ENCODE measurements around the gene ATP13A5. TPM values are rescaled to one million over a fixed set of nuclear protein-coding genes. Genes with fewer than 3 reads are reported as not detected.

Gene ATP13A5
- total RNA-seq, 1 experiment from 2014 or later, result not detected

DNA sequence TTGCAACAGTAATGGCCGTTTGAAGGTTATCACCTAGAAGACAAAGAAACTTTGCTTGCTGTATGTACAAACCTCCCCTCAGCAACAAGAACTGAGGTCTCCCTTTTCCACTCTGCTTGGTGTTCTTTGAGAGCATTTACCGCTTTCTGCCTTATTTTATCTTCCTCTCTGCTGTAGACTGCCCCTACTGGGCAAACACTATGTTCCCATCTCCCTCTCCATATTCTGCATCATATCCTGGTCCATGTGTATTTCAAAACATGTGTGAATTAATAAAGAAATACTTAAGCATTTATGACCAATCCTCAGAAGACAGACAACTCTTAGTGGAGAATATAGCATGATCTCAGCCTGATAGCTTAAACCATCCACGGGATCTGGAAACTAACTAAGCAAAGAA is 64.4 kb downstream of the ATP13A5 start:
- H3K23ac ChIP-seq (ENCODE audit: insufficient read length, low read depth, low read length), result no peak overlapping the region
- H3K9me3 ChIP-seq (ENCODE audit: control insufficient read depth, low read depth, low read length), result no peaks in the 10 kb centered on the region
- H3K4me1 Mint-ChIP-seq, result peaks cover 5 to 10% of the 10 kb centered on the region in 2 experiments
- H3K27me3 ChIP-seq (ENCODE audit: insufficient read depth, low read length), result no peaks in the 10 kb centered on the region
- no peak overlapping the region for H2BK120ac ChIP-seq (ENCODE audit: low read depth, low read length, poor library complexity, severe bottlenecking)
- no peak overlapping the region for H2AK5ac ChIP-seq (ENCODE audit: insufficient read length, low read length)
- no peaks in the 10 kb centered on the region for H3K27me3 Mint-ChIP-seq (ENCODE audit: low read depth)
- H3K36me3 Mint-ChIP-seq (ENCODE audit: insufficient read depth in 1 of 3, low read depth in 3 of 3), result no peaks in the 10 kb centered on the region
- H2BK5ac ChIP-seq (ENCODE audit: insufficient read length, low read length), result no peak overlapping the region
- H4K91ac ChIP-seq (ENCODE audit: insufficient read length, low read depth, low read length), result no peak overlapping the region
- H3K4me3 Mint-ChIP-seq, result no peak overlapping the region
- H3K79me1 ChIP-seq (ENCODE audit: insufficient read depth, low read depth, low read length, poor library complexity, severe bottlenecking), result no peaks in the 10 kb centered on the region
- no CpG with 5 or more reads among the region's 3 CpGs for WGBS (ENCODE audit: extremely low coverage, insufficient read length, low lambda C conversion rate)
- no peak overlapping the region for H2BK15ac ChIP-seq (ENCODE audit: low read depth, low read length)
- no peak overlapping the region for H2BK20ac ChIP-seq (ENCODE audit: low read depth, low read length, poor library complexity, severe bottlenecking)
- no peak for DNase-seq
- no peak overlapping the region for H3K14ac ChIP-seq (ENCODE audit: insufficient read depth, low read length)
- no peak overlapping the region for H3K18ac ChIP-seq (ENCODE audit: insufficient read length, low read depth, low read length)
- no peak overlapping the region for H2AFZ ChIP-seq (ENCODE audit: low read length)
- H3K23me2 ChIP-seq (ENCODE audit: insufficient read length, low read depth, low read length, poor library complexity, severe bottlenecking), result no peaks in the 10 kb centered on the region
- no peaks in the 10 kb centered on the region for H3K79me2 ChIP-seq (ENCODE audit: insufficient read depth, low read length)
- TF ChIP-seq, protein P1, sequence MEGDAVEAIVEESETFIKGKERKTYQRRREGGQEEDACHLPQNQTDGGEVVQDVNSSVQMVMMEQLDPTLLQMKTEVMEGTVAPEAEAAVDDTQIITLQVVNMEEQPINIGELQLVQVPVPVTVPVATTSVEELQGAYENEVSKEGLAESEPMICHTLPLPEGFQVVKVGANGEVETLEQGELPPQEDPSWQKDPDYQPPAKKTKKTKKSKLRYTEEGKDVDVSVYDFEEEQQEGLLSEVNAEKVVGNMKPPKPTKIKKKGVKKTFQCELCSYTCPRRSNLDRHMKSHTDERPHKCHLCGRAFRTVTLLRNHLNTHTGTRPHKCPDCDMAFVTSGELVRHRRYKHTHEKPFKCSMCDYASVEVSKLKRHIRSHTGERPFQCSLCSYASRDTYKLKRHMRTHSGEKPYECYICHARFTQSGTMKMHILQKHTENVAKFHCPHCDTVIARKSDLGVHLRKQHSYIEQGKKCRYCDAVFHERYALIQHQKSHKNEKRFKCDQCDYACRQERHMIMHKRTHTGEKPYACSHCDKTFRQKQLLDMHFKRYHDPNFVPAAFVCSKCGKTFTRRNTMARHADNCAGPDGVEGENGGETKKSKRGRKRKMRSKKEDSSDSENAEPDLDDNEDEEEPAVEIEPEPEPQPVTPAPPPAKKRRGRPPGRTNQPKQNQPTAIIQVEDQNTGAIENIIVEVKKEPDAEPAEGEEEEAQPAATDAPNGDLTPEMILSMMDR (conservative IDR thresholded peaks at IDR 0.05), result peak; percentile 59
- H4K5ac ChIP-seq (ENCODE audit: insufficient read length, low read depth, low read length), result no peak overlapping the region
- peaks cover 2% of the 10 kb centered on the region; the same call in 1 of the 2 replicates for H3K4me1 ChIP-seq (ENCODE audit: insufficient read depth, low read length)
- H2BK12ac ChIP-seq (ENCODE audit: insufficient read length, low read depth, low read length), result no peak overlapping the region
- H3K9ac ChIP-seq (ENCODE audit: extremely low read depth, insufficient read length, low read length), result no peak overlapping the region
- no peak overlapping the region for H3K4me2 ChIP-seq (ENCODE audit: insufficient read depth, insufficient read length, low read length)
- no peaks in the 10 kb centered on the region for H3K9me3 Mint-ChIP-seq
- H4K20me1 ChIP-seq (ENCODE audit: control insufficient read depth, insufficient read depth, insufficient read length), result no peaks in the 10 kb centered on the region
- no peak overlapping the region for H4K8ac ChIP-seq (replicated peaks; ENCODE audit: insufficient read length, low read depth, low read length)
- H3K27ac ChIP-seq (ENCODE audit: insufficient read length, low read depth, low read length), result no peak overlapping the region
- H3K27ac Mint-ChIP-seq, result no peak overlapping the region
- H3K4ac ChIP-seq (ENCODE audit: low read depth, low read length), result no peak overlapping the region
- H3T11ph ChIP-seq (ENCODE audit: low read length), result no peak overlapping the region
- no peak overlapping the region for H3K56ac ChIP-seq (ENCODE audit: insufficient read length, low read depth, low read length)
